ENCODE measurements around the gene ELAC2. TPM values are rescaled to one million over a fixed set of nuclear protein-coding genes. Genes with fewer than 3 reads are reported as not detected.

ELAC2 gene
- total RNA-seq, 2 experiments from 2014 or later, result 51.6 to 53.3 TPM

- Mint-ChIP-seq H3K4me3 (no peak overlapping the region), H3K9me3 (peaks cover 3% of the 10 kb centered on the region), H3K27me3 (no peaks in the 10 kb centered on the region), H3K27ac (no peak overlapping the region), H3K4me1 (ENCODE audit: low read depth) (no peaks in the 10 kb centered on the region), H3K36me3 (ENCODE audit: low read depth) (no peaks in the 10 kb centered on the region)
- Histone ChIP-seq H3K9me3 (ENCODE audit: control insufficient read depth in 1 of 2, insufficient read depth in 1 of 2, low read length in 2 of 2) (peaks cover 0 to 4% of the 10 kb centered on the region in 2 experiments), H3K4me3 (ENCODE audit: low read length) (no peak overlapping the region), H3K36me3 (ENCODE audit: insufficient read depth, low read length) (no peaks in the 10 kb centered on the region), H3K4me1 (ENCODE audit: insufficient read depth, low read length) (no peaks in the 10 kb centered on the region), H3K27ac (ENCODE audit: low read depth in 1 of 2, low read length in 2 of 2) (no peak overlapping the region), H3K27me3 (ENCODE audit: control insufficient read depth in 1 of 2, insufficient read depth in 2 of 2, low read length in 2 of 2) (no peaks in the 10 kb centered on the region)
- DNase-seq (no peak), ATAC-seq (ENCODE audit: poor library complexity) (no peak)
- no peak for TF ChIP-seq CTCF (IDR thresholded peaks at IDR 0.05)
- ChIA-PET CTCF (no interaction called here), POLR2A (no interaction called here)
- intact Hi-C loops (cut with DNase I, micrococcal nuclease), result no loop called here
These were observed 56.2 kb downstream of the ELAC2 start for GRCh38 chr17:12961655-12962054.

GRCh38 chr17:12959441-12959840, 58.4 kb downstream of the ELAC2 start:
- H3K27ac ChIP-seq (ENCODE audit: low read depth in 1 of 2, low read length in 2 of 2), result no peak overlapping the region
- H3K4me3 ChIP-seq (ENCODE audit: low read length), result no peak overlapping the region
- Mint-ChIP-seq H3K36me3 (ENCODE audit: low read depth) (no peaks in the 10 kb centered on the region), H3K4me1 (ENCODE audit: low read depth) (no peaks in the 10 kb centered on the region), H3K27me3 (no peaks in the 10 kb centered on the region), H3K9me3 (peaks cover 3% of the 10 kb centered on the region), H3K27ac (no peak overlapping the region), H3K4me3 (no peak overlapping the region)
- no peak for ATAC-seq (ENCODE audit: poor library complexity)
- H3K9me3 ChIP-seq (ENCODE audit: control insufficient read depth in 1 of 2, insufficient read depth in 1 of 2, low read length in 2 of 2), result peaks cover 0 to 7% of the 10 kb centered on the region in 2 experiments
- POLR2A ChIA-PET, result no interaction called here
- CTCF ChIA-PET, result no interaction called here
- TF ChIP-seq CTCF (IDR thresholded peaks at IDR 0.05), result no peak
- H3K27me3 ChIP-seq (ENCODE audit: control insufficient read depth in 1 of 2, insufficient read depth in 2 of 2, low read length in 2 of 2), result no peaks in the 10 kb centered on the region
- no peaks in the 10 kb centered on the region for H3K36me3 ChIP-seq (ENCODE audit: insufficient read depth, low read length)
- intact Hi-C loops (cut with DNase I, micrococcal nuclease), result no loop called here
- no peaks in the 10 kb centered on the region for H3K4me1 ChIP-seq (ENCODE audit: insufficient read depth, low read length)
- no peak for DNase-seq

- H3K4me1 ChIP-seq (ENCODE audit: insufficient read depth, low read length), result no peaks in the 10 kb centered on the region
- ChIA-PET POLR2A (no interaction called here), CTCF (no interaction called here)
- ATAC-seq (ENCODE audit: poor library complexity) (no peak), DNase-seq (no peak)
- no peaks in the 10 kb centered on the region for H3K27me3 ChIP-seq (ENCODE audit: control insufficient read depth in 1 of 2, insufficient read depth in 2 of 2, low read length in 2 of 2)
- H3K27me3 Mint-ChIP-seq, result no peaks in the 10 kb centered on the region
- no peaks in the 10 kb centered on the region for H3K36me3 Mint-ChIP-seq (ENCODE audit: low read depth)
- intact Hi-C loops (cut with DNase I, micrococcal nuclease), result no loop called here
- no peak for TF ChIP-seq CTCF (IDR thresholded peaks at IDR 0.05)
- no peak overlapping the region for H3K27ac ChIP-seq (ENCODE audit: low read depth in 1 of 2, low read length in 2 of 2)
- no peaks in the 10 kb centered on the region for H3K36me3 ChIP-seq (ENCODE audit: insufficient read depth, low read length)
- H3K9me3 Mint-ChIP-seq, result peaks cover 3% of the 10 kb centered on the region
- H3K27ac Mint-ChIP-seq, result no peak overlapping the region
- H3K4me1 Mint-ChIP-seq (ENCODE audit: low read depth), result no peaks in the 10 kb centered on the region
- H3K9me3 ChIP-seq (ENCODE audit: control insufficient read depth in 1 of 2, insufficient read depth in 1 of 2, low read length in 2 of 2), result peaks cover 0 to 13% of the 10 kb centered on the region in 2 experiments
- no peak overlapping the region for H3K4me3 ChIP-seq (ENCODE audit: low read length)
- no peak overlapping the region for H3K4me3 Mint-ChIP-seq
These were observed 59.0 kb downstream of the ELAC2 start for GRCh38 chr17:12958786-12959185.
